Ovary (tissue), 9 donors: Measurements from ENCODE around the gene CRACR2B. TPM values are rescaled to one million over a fixed set of nuclear protein-coding genes. Genes with fewer than 3 reads are reported as not detected.

Source experiments
- DNase-seq, 5 donors: peaks; one replicate each; pipeline ENCODE4 v3.0.0-alpha.2; 2019 to 2020
- H3K27ac ChIP-seq, 2 donors: fragments of 200-600 bp; one replicate each; pipeline versions ENCODE4 v1.5.1 to v1.8.0; 2019 to 2022
- H3K27me3 ChIP-seq: fragments of 200-600 bp; one replicate; pipeline ENCODE4 v1.8.0; 2022
- H3K36me3 ChIP-seq: fragments of 200-600 bp; sonication (generic); one replicate; pipeline ENCODE4 v1.5.1; 2019
- H3K4me1 ChIP-seq: one replicate; pipeline ENCODE4 v1.8.1; 2013; ENCODE audit warnings: mild to moderate bottlenecking, moderate library complexity; ENCODE audit not compliant: insufficient read depth
- H3K4me3 ChIP-seq: fragments of 200-600 bp; sonication (generic); one replicate; pipeline ENCODE4 v1.5.1; 2017
- H3K9me3 ChIP-seq, 2 donors: fragments of 200-600 bp in 1 of 2; sonication (generic) in 1 of 2; one replicate each; pipeline versions ENCODE4 v1.5.1 to v1.8.1; 2013 to 2019; ENCODE audit warnings: mild to moderate bottlenecking in 1 of 2, moderate library complexity in 1 of 2
- EP300 ChIP-seq: sonication (generic); formaldehyde crosslinking; IDR thresholded peaks from one replicate; pipeline ENCODE4 v1.6.1; 2017; ENCODE audit warnings: antibody characterized with exemption
- POLR2A ChIP-seq: fragments of 450-650 bp; IDR thresholded peaks from one replicate; pipeline ENCODE4 v1.6.1; 2017; ENCODE audit warnings: antibody characterized with exemption, mild to moderate bottlenecking, moderate library complexity
- WGBS, 3 donors: extraction: QIAGEN DNeasy Blood & Tissue Kit in 1 of 3; methylation state at CpG; one replicate each; pipeline versions ENCODE4 v1.1.5 to v1.1.7; 2013 to 2017; 5-methylcytosine and 5-hydroxymethylcytosine counted together
- intact Hi-C, 4 donors: fragments of 100-400 bp; cut with DNase I; formaldehyde crosslinking; loops; one replicate each; pipeline versions ENCODE4 v1.11.0 to v1.15.1; 2022 to 2023
- polyA plus RNA-seq, 2 donors: library from polyadenylated mRNA; stranded (reverse); fragments of 200-250 nt in 1 of 2; fragments of 350-450 nt in 1 of 2; fragmentation: Illumina TruSeq in 1 of 2; extraction: RNeasy Lipid Tissue Mini Kit (QIAGEN cat#74804) in 1 of 2; gene quantifications; one replicate each; pipeline ENCODE4 v1.2.3, GENCODE V29; 2013 to 2014
- total RNA-seq, 7 donors: library from RNA; depleted of rRNA in 2 of 7; stranded (reverse); fragments of >200 nt in 2 of 7; fragmentation: NEBNext Ultra II Directional in 3 of 7; extraction: Animal tissue kit (Norgen Biotek cat#: 25700) in 3 of 7; gene quantifications; one replicate each; pipeline versions ENCODE4 v1.1.0 to v1.2.4, GENCODE V29; 2016 to 2023
- TF ChIP-seq, protein P1 (sequence below), 3 donors: fragments of 450-650 bp in 2 of 3; fragments of 200-600 bp in 1 of 3; IDR thresholded peaks; one replicate each; pipeline versions ENCODE4 v1.5.1 to v1.8.0; 2016 to 2022; ENCODE audit warnings: antibody characterized with exemption in 3 of 3, mild to moderate bottlenecking in 1 of 3
- donor health status: DM: no; HTN: no; CAD: no; lungs with moderate emphysema.
- donor health status: DM: no; HTN: no; CAD: no.
- donor health status: Bipolar disorder and iron deficiency.
- donor health status: DM: yes; HTN: yes; CAD: no.
- donor health status: DM: no; HTN: no; CAD: no.
- donor health status: DM: yes; HTN: yes; CAD: no.

Gene CRACR2B
- total and polyA plus RNA-seq, 9 donors = 0.18 to 6.5 (median 3.9) TPM

DNA sequence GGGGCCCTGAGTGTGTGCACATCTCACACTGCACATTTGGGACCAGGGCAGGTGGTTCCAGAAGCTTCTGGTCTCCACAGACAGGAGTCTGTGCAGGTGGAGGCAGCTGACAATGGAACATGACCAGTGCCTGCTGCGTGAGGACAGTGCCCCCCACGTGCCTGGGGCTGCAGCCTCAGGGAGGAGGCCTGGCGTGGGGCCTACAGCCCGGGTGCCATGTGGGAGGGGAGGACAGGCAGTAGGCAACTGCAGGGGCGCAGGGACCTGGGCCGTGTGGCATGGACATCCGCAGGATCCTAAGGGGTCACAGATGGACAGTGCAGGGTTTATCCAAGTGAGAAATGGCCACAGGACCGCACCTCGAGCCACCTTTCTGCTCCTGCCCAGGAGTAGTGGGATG is 43.8 kb downstream of the CRACR2B start:
- Histone ChIP-seq H3K9me3 (no peaks in the 10 kb centered on the region), H3K4me1 (peaks cover 8% of the 10 kb centered on the region), H3K36me3 (no peaks in the 10 kb centered on the region), H3K27me3 (no peaks in the 10 kb centered on the region), H3K27ac (no peak overlapping the region), H3K4me3 (no peak overlapping the region)
- 65 to 71% (median 69%) methylated on average over 9 of the region's 9 CpGs for WGBS, 3 donors
- no peak for TF ChIP-seq POLR2A
- TF ChIP-seq EP300 = no peak
- TF ChIP-seq, protein P1, sequence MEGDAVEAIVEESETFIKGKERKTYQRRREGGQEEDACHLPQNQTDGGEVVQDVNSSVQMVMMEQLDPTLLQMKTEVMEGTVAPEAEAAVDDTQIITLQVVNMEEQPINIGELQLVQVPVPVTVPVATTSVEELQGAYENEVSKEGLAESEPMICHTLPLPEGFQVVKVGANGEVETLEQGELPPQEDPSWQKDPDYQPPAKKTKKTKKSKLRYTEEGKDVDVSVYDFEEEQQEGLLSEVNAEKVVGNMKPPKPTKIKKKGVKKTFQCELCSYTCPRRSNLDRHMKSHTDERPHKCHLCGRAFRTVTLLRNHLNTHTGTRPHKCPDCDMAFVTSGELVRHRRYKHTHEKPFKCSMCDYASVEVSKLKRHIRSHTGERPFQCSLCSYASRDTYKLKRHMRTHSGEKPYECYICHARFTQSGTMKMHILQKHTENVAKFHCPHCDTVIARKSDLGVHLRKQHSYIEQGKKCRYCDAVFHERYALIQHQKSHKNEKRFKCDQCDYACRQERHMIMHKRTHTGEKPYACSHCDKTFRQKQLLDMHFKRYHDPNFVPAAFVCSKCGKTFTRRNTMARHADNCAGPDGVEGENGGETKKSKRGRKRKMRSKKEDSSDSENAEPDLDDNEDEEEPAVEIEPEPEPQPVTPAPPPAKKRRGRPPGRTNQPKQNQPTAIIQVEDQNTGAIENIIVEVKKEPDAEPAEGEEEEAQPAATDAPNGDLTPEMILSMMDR (IDR thresholded peaks at IDR 0.05) = no peak
- intact Hi-C loops = no loop called here
- DNase-seq = no peak

DNA sequence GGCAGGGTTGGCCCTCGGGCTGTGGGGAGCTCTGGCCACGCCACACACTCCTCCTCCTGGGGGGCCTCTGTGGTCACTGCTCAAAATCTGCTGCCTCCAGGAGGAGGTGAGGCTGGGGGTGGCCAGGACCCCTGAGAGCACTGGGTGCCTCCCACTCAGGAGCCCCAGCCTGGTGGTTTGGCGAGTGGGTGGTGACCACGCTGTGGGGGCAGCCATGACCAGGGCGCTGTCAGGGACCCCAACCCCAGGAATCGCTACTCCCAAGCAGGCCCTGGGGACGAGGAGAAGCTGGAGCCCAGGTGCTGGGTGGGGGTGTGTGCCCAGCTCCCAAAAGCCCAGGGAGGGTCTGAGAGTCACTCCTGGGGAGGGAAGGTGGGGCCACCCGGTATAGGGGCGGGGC is 45.1 kb downstream of the CRACR2B start:
- 78 to 82% (median 81%) methylated on average over 8 to 9 of the region's 9 CpGs for WGBS, 3 donors
- intact Hi-C loops = no loop called here

DNA sequence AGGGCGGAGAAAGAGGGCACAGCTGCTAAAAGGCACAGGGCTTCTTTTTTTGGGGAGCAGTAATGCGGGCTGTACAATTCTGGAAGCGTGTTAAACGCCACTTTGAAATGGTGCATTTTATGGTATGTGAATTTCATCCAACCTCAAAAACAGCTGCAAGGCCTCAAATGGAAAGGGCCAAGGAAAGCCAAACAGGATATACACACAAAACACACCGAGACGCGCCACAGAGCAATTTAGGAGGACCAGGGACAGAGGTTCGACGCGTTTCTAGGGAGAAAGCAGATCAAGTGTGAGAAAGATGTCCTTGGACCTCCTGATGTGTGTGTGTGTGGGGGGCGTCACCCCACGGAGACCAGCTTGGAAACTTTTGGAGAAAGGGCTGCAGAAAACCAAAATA is 46.0 kb downstream of the CRACR2B start:
- H3K4me3 ChIP-seq = no peak overlapping the region
- 7 to 16% (median 10%) methylated on average over 11 to 12 of the region's 12 CpGs for WGBS, 3 donors
- DNase-seq = peak in 2 of 5 donors; percentile 49 to 50
- H3K27me3 ChIP-seq = no peaks in the 10 kb centered on the region
- no peaks in the 10 kb centered on the region for H3K9me3 ChIP-seq
- TF ChIP-seq EP300 (no peak), POLR2A (no peak)
- TF ChIP-seq, protein P1 (IDR thresholded peaks at IDR 0.05) = no peak
- intact Hi-C loops = no loop called here
- H3K36me3 ChIP-seq = no peaks in the 10 kb centered on the region
- peak overlapping the region in 1 of 2 donors; percentile 58 for H3K27ac ChIP-seq
- H3K4me1 ChIP-seq = peaks cover 10% of the 10 kb centered on the region

More for the DNA sequence above, 45.1 kb downstream of the CRACR2B start:
- Histone ChIP-seq H3K4me3 (no peak overlapping the region), H3K4me1 (peaks cover 10% of the 10 kb centered on the region), H3K9me3 (no peaks in the 10 kb centered on the region), H3K27ac (peak overlapping the region; percentile 20 to 58), H3K27me3 (no peaks in the 10 kb centered on the region), H3K36me3 (no peaks in the 10 kb centered on the region)
- peak in 1 of 5 donors; percentile 35 for DNase-seq
- TF ChIP-seq POLR2A (no peak), EP300 (no peak)
- TF ChIP-seq, protein P1 (IDR thresholded peaks at IDR 0.05) = no peak

DNA sequence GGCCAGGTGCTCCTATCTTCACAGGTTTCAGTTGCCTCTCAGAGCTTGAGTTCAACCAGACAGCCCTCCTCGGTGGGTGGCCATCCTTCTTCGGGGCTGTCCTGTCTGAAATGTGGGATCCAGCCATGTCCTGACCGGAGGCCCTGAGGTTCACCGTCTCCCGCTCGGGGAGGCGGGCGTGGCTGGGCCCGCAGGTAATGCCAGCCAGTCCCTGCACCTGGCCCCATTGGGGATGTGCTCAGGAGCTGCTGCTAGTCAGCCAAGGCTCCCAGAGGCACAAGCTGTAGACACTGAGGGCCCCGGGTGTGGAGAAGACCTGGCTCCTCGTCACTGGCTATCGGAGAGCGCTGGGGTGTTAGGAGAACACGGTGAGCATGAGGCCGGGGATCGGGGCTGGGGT is 47.5 kb downstream of the CRACR2B start:
- Histone ChIP-seq H3K4me3 (no peak overlapping the region), H3K27ac (no peak overlapping the region), H3K36me3 (no peaks in the 10 kb centered on the region), H3K4me1 (peaks cover 10% of the 10 kb centered on the region), H3K27me3 (no peaks in the 10 kb centered on the region), H3K9me3 (no peaks in the 10 kb centered on the region)
- TF ChIP-seq, protein P1 (IDR thresholded peaks at IDR 0.05) = no peak
- TF ChIP-seq EP300 (no peak), POLR2A (no peak)
- intact Hi-C loops = no loop called here
- no peak for DNase-seq
- WGBS, 3 donors = 83 to 87% (median 83%) methylated on average over 16 of the region's 16 CpGs
